Fibroblast of lung (primary cell): ENCODE data around the gene RAC2. TPM values are rescaled to one million over a fixed set of nuclear protein-coding genes. Genes with fewer than 3 reads are reported as not detected.

Experiments
- DNase-seq, 2 donors: peaks; one replicate each; pipeline versions ENCODE4 v3.0.0 to v3.0.0-alpha.2; 2010; ENCODE audit warnings: low read depth in 2 of 2
- H2AFZ ChIP-seq: 2 replicates; pipeline ENCODE4 v1.5.1; 2012; ENCODE audit warnings: low read length, control low read depth, inconsistent platforms
- H3K27ac ChIP-seq: 2 replicates; pipeline ENCODE4 v1.5.1; 2011; ENCODE audit warnings: low read length, control low read depth; ENCODE audit not compliant: insufficient read depth
- H3K27me3 ChIP-seq: 2 replicates; pipeline ENCODE4 v1.5.1; 2011; ENCODE audit warnings: mild to moderate bottlenecking, low read length; ENCODE audit not compliant: control insufficient read depth, insufficient read depth
- H3K36me3 ChIP-seq: 2 replicates; pipeline ENCODE4 v1.5.1; 2011; ENCODE audit warnings: low read length; ENCODE audit not compliant: control insufficient read depth, insufficient read depth
- H3K4me1 ChIP-seq: 2 replicates; pipeline ENCODE4 v1.5.1; 2011; ENCODE audit warnings: low read length; ENCODE audit not compliant: control insufficient read depth, insufficient read depth; ENCODE audit errors: extremely low read depth
- H3K4me2 ChIP-seq: 2 replicates; pipeline ENCODE4 v1.5.1; 2011; ENCODE audit warnings: low read length, control low read depth; ENCODE audit not compliant: insufficient read depth; ENCODE audit errors: extremely low read depth
- H3K4me3 ChIP-seq, 4 experiments: fragments of 200-600 bp in 1 of 4; sonication (generic) in 1 of 4; replicated peaks in 1 of 4; 2 replicates each; pipeline ENCODE4 v1.5.1; 2011 to 2016; ENCODE audit warnings: low read length in 4 of 4, low read depth in 3 of 4, mild to moderate bottlenecking in 3 of 4, control low read depth in 2 of 4, inconsistent platforms in 1 of 4, mixed read lengths in 1 of 4; ENCODE audit not compliant: insufficient read depth in 1 of 4; ENCODE audit errors: control extremely low read depth in 1 of 4
- H3K79me2 ChIP-seq: 2 replicates; pipeline ENCODE4 v1.5.1; 2012; ENCODE audit warnings: mild to moderate bottlenecking, low read length, inconsistent platforms; ENCODE audit not compliant: control insufficient read depth, insufficient read depth
- H3K9ac ChIP-seq: 2 replicates; pipeline ENCODE4 v1.5.1; 2011; ENCODE audit warnings: mild to moderate bottlenecking, low read length, control low read depth; ENCODE audit not compliant: insufficient read depth
- H3K9me3 ChIP-seq: 2 replicates; pipeline ENCODE4 v1.5.1; 2012; ENCODE audit warnings: low read depth, low read length; ENCODE audit not compliant: control insufficient read depth, insufficient read depth
- H4K20me1 ChIP-seq: 2 replicates; pipeline ENCODE4 v1.5.1; 2011; ENCODE audit warnings: low read length; ENCODE audit not compliant: control insufficient read depth, insufficient read depth; ENCODE audit errors: extremely low read depth
- EZH2 ChIP-seq: IDR thresholded peaks from 2 replicates; pipeline ENCODE4 v1.5.1; 2012; ENCODE audit warnings: low read length, control low read depth, mild to moderate bottlenecking; ENCODE audit errors: missing control alignments
- polyA plus RNA-seq, 2 donors: library from polyadenylated mRNA; depleted of rRNA in 1 of 2; stranded (reverse) in 1 of 2; unstranded in 1 of 2; fragments of >200 nt; gene quantifications; 2 replicates each; pipeline ENCODE4 v1.2.1, GENCODE V29; 2011 to 2012; ENCODE audit warnings: missing spikeins in 1 of 2
- total RNA-seq: library from RNA; depleted of rRNA; stranded (reverse); fragments of >200 nt; gene quantifications from 2 replicates; pipeline ENCODE4 v1.2.1, GENCODE V29; 2014
- TF ChIP-seq, protein P1 (sequence below), 2 donors: IDR thresholded peaks in 1 of 2; conservative IDR thresholded peaks in 1 of 2; 1 replicate in 1 of 2; 2 replicates in 1 of 2; pipeline ENCODE4 v1.5.1; 2011 to 2012; ENCODE audit warnings: low read length in 2 of 2, control low read depth in 1 of 2, inconsistent platforms in 1 of 2, low read depth in 1 of 2, mild to moderate bottlenecking in 1 of 2

The RAC2 gene
- total and polyA plus RNA-seq, 2 donors (not counting 1 experiment from before 2014, with no cell fraction given), result 2.1 to 10.5 TPM

GRCh38 chr22:37277384-37277783, 33.3 kb upstream of the RAC2 start:
- Histone ChIP-seq H3K79me2 (no peaks in the 10 kb centered on the region), H4K20me1 (no peaks in the 10 kb centered on the region), H3K27me3 (peaks cover 4% of the 10 kb centered on the region), H3K27ac (no peak overlapping the region), H3K4me2 (no peak overlapping the region), H3K4me1 (no peaks in the 10 kb centered on the region), H3K9ac (no peak overlapping the region), H3K4me3 (no peak overlapping the region), H3K36me3 (no peaks in the 10 kb centered on the region), H3K9me3 (no peaks in the 10 kb centered on the region), H2AFZ (no peak overlapping the region)
- TF ChIP-seq, protein P1, sequence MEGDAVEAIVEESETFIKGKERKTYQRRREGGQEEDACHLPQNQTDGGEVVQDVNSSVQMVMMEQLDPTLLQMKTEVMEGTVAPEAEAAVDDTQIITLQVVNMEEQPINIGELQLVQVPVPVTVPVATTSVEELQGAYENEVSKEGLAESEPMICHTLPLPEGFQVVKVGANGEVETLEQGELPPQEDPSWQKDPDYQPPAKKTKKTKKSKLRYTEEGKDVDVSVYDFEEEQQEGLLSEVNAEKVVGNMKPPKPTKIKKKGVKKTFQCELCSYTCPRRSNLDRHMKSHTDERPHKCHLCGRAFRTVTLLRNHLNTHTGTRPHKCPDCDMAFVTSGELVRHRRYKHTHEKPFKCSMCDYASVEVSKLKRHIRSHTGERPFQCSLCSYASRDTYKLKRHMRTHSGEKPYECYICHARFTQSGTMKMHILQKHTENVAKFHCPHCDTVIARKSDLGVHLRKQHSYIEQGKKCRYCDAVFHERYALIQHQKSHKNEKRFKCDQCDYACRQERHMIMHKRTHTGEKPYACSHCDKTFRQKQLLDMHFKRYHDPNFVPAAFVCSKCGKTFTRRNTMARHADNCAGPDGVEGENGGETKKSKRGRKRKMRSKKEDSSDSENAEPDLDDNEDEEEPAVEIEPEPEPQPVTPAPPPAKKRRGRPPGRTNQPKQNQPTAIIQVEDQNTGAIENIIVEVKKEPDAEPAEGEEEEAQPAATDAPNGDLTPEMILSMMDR (conservative IDR thresholded peaks at IDR 0.05 in 1 of 2, IDR thresholded peaks at IDR 0.05 in 1 of 2; ENCODE audit: low read depth in 1 of 2, low read length in 2 of 2), result no peak
- TF ChIP-seq EZH2, result no peak
- no peak for DNase-seq

DNA sequence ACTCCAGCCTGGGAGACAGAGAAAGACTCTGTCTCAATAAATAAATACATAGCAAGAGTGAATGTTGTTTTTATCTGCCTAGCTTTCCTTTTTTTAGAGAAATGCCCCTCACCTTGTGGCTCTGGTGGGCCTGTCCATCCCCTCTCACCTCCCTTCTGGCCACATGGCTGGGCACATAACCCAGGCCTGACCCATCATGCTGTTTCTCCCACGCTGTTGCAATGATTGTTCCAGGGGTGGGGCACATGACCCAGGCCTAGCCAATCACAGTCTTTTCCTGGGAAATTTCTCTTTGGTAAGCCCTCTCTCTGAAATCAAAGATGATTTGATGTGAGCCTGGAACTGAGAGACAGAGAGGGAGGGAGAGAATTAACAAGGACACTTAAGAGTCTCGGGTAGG, 32.7 kb upstream of the RAC2 start:
- Histone ChIP-seq H3K9me3 (no peaks in the 10 kb centered on the region), H3K27ac (no peak overlapping the region), H3K36me3 (no peaks in the 10 kb centered on the region), H3K9ac (no peak overlapping the region), H3K4me2 (no peak overlapping the region), H2AFZ (no peak overlapping the region), H3K79me2 (no peaks in the 10 kb centered on the region), H4K20me1 (no peaks in the 10 kb centered on the region), H3K4me1 (no peaks in the 10 kb centered on the region), H3K4me3 (no peak overlapping the region), H3K27me3 (peaks cover 4% of the 10 kb centered on the region)
- no peak for TF ChIP-seq EZH2
- no peak for DNase-seq

GRCh38 chr22:37275622-37276021, 31.6 kb upstream of the RAC2 start:
- Histone ChIP-seq H3K9ac (no peak overlapping the region), H2AFZ (no peak overlapping the region), H3K4me2 (no peak overlapping the region), H3K9me3 (no peaks in the 10 kb centered on the region), H3K27me3 (peaks cover 4% of the 10 kb centered on the region), H3K4me3 (no peak overlapping the region), H3K4me1 (no peaks in the 10 kb centered on the region), H3K79me2 (no peaks in the 10 kb centered on the region), H3K27ac (no peak overlapping the region), H4K20me1 (no peaks in the 10 kb centered on the region), H3K36me3 (no peaks in the 10 kb centered on the region)
- TF ChIP-seq, protein P1 (conservative IDR thresholded peaks at IDR 0.05 in 1 of 2, IDR thresholded peaks at IDR 0.05 in 1 of 2; ENCODE audit: low read depth in 1 of 2, low read length in 2 of 2), result no peak
- TF ChIP-seq EZH2, result no peak
- no peak for DNase-seq
